H1 (cell line): Measurements from ENCODE around the gene ST6GALNAC3. TPM values are rescaled to one million over a fixed set of nuclear protein-coding genes. Genes with fewer than 3 reads are reported as not detected.

ENCODE experiments used
- CBX5 ChIP-seq: fragments of 300-800, 300-1000 bp; sonication (generic); IDR thresholded peaks from 2 replicates; pipeline ENCODE4 v1.7.1; 2016; ENCODE audit warnings: antibody characterized with exemption, low read length, low read depth
- FOSL1 ChIP-seq: IDR thresholded peaks from 2 replicates; pipeline ENCODE4 v1.6.1; 2011; ENCODE audit warnings: mild to moderate bottlenecking, low read depth, low read length, moderate library complexity; ENCODE audit not compliant: insufficient read depth
- JUN ChIP-seq: IDR thresholded peaks from 2 replicates; pipeline ENCODE4 v1.6.1; 2011; ENCODE audit warnings: low read depth, mild to moderate bottlenecking, improper control_type of control experiment, low read length
- KDM5A ChIP-seq: fragments of 200-600 bp; IDR thresholded peaks from 2 replicates; pipeline ENCODE4 v1.7.1; 2012; ENCODE audit warnings: mild to moderate bottlenecking, low read length, inconsistent platforms, mixed read lengths
- RAD21 ChIP-seq, 2 experiments: IDR thresholded peaks in 1 of 2; conservative IDR thresholded peaks in 1 of 2; 2 replicates each; pipeline ENCODE4 v1.6.1; 2011; ENCODE audit warnings: low read depth in 2 of 2, low read length in 2 of 2, improper control_type of control experiment in 1 of 2, inconsistent platforms in 1 of 2, mild to moderate bottlenecking in 1 of 2, moderate library complexity in 1 of 2
- polyA plus RNA-seq, 7 experiments: library from polyadenylated mRNA; depleted of rRNA in 3 of 7; stranded (reverse) in 5 of 7; unstranded in 2 of 7; fragments of >200 nt in 5 of 7; fragments of 200-250 nt in 2 of 7; gene quantifications; 1 replicate in 5 of 7; 2 replicates in 1 of 7; 4 replicates in 1 of 7; pipeline versions ENCODE4 v1.2.1 to v1.2.3, GENCODE V29; 2011 to 2013; ENCODE audit warnings: missing spikeins in 2 of 7, mixed read lengths in 2 of 7
- total RNA-seq: library from RNA; stranded (reverse); fragmentation: NEBNext Ultra II Directional; extraction: Animal tissue kit (Norgen Biotek cat#: 25700); gene quantifications from 2 replicates; pipeline ENCODE4 v1.2.1, GENCODE V29; 2021

ST6GALNAC3 gene
- total and polyA plus RNA-seq, 2 of the 8 experiments (the other 6 are each of a cell fraction or from before 2014, with no cell fraction given): 4.9 to 19.0 TPM

DNA sequence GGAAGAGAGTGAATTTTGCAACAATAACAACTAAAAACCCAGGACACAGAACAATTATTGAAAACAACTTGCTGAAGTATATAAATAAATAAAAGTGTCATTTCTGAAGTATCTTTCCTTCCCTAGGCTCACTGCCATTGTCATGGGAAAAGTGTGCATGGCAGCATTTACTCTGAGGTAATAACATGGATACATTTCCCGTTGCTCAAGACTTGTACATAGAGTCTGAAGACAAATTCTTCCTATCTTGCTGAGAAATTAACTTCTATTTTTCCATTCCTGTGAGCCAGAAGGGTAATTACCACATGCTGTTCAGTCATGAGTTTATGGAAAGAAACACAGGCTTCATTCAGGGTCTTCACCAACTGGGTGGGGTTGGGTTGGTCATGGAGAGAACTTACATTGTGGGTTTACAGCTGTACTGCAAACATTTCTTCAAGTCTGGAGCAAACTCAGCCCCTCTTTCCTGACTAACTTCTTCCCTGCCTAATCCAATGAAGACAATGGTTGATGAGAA, 32.2 kb downstream of the ST6GALNAC3 start (continued):
- TF ChIP-seq JUN (no peak), FOSL1 (no peak), CBX5 (no peak), KDM5A (no peak), RAD21 (IDR thresholded peaks at IDR 0.05 in 1 of 2, conservative IDR thresholded peaks at IDR 0.05 in 1 of 2; ENCODE audit: low read depth in 2 of 2, low read length in 2 of 2) (no peak)
